HG03378 (cell line): ENCODE results near the gene GRM7.

Source experiments
- ATAC-seq: cut with Tn5 transposase; IDR thresholded peaks from one replicate; pipeline ENCODE4 v1.9.1; 2021; ENCODE audit warnings: mild to moderate bottlenecking, moderate library complexity; ENCODE audit not compliant: unreplicated experiment

Gene GRM7

DNA sequence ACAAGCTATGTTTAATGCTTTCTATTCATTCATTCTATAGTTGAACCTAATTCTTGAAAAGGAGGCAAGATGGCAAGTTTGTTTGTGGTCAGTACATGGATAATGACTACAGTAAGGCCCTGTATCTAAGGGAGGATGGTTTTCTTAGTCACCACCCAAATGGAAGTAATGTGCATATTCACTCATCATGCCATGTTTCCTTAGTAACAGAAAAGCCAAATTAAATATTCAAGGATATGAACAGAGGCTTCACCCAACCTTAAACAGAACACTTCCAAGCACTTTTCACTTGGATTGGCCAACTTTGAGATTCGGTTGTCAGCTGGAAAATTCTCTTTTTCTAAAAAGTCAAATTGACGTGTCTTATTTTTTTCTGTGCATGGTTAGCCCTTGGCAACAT lies 835.4 kb downstream of the GRM7 start:
- ATAC-seq, result no peak

DNA sequence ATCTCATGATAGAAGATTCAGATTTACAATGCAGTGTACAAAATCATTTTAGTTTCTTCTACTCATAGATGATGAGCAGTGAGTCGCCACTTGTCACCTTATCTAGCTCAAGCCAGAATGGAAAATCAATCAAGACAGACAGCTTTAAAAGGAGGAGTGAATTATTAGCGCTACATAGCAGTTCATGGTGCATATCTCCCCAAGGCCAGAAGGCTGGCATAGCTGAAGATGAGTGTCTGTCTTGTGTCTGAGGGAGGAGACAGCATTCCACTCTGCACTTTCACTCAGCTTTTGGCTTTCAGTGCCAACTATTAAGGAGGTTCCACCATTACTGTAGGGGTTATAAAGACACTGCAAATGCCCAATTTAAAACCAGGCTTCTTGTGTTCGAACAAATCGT lies 836.6 kb downstream of the GRM7 start:
- no peak for ATAC-seq

DNA sequence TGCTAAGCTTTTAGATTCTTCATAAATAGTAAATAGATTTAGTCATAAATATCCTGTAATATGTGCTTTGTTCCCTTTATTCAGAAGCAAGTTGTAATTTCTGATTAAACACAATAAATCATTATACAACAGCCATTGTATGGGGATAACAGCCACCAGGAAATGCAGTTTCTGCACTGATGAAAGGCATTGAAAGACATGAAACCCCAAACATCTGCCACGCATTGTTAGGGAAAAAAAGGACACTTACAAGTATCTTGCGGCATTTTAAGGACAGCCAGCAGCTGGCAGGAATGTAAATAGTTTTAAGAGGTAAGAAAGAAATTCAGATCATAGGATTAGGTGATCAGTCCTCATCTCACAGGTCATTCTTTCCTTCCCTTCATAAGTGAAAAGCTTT lies 839.6 kb downstream of the GRM7 start:
- ATAC-seq, result no peak

DNA sequence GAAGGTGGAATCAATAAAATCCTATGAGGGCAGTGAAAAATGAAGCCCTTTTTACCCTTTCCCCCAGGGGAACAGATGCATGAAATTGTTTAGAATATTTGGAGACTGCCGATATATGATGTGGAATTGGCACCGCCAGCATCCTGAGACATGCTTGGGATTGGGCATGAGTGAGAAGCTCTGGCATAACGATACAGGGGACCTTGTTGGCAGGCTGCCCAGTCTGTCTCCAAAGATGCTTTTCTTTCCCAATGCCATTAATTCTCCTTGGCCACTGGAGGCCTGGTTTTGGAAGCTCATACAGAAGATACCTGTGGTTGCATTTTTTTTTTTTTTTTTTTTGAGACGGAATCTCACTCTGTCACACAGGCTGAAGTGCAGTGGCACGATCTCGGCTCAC lies 840.1 kb downstream of the GRM7 start:
- ATAC-seq, result no peak

DNA sequence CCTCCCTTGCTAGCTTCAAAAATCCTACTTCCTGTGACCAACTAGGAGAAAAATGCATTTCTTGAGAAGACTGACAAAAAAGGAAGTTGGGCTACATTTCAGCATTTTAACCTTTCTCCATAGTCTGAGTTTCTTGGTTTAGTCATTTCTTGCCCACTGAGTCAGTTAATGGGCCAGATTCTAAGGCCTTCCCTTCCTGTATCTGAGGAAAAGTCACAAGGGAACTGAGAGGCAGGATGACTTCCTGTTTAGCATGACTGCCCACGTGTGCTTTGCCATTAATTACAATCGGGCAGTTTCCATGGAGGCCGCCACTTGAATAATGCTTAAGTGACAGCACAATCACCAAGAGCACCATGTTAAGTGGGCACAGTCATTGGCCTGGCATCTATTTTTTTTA lies 846.3 kb downstream of the GRM7 start:
- no peak for ATAC-seq

DNA sequence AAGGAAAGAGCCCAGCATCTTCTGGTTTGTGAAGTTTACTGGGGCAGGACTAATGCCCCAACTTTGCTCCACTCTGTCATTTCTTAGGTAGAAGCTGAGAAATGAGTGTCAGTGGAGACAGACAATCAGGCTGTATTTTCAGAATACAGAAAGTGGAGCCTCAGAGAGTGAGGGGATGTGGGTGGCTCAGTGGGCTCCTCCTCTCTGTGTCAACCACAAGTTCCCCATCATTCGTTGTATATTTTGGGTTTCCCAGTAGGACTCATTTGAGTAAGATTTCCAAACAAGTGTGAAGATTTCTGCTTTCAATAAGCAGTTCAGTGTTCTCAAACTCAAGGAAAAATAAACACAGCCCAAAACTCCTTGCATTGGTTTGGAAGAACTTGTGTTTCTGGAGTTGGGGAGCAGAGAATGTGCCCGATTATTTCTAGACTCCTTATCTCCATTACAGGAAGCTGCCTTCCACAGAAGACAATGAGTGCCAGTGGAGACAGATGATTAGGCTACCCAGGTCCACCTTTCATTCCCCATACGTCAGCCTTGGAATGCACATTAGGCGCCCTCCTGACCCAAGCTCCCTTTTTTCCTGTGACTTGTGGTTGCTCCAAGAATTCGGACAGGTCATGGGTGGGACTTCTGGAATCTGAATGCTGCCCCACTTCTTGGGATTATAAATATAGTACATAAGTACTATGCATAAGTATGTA lies 848.6 kb downstream of the GRM7 start:
- no peak for ATAC-seq

DNA sequence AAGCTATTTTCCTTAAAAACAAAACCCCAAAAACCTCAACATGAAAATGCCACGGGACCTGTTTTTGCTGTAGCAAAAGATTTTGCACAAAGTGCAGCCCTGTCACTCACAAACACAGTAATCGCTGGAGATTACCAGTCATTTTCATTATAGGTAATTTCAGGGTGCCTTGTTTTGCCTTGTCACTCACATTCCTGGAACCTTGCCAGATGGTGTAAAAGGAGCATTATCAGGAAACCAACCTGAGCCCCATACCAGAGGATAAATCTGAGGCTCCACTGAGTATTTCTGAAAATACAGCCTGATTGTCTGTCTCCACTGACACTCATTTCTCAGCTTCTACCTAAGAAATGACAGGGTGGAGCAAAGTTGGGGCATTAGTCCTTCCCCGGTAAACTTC lies 849.4 kb downstream of the GRM7 start:
- ATAC-seq, result no peak

DNA sequence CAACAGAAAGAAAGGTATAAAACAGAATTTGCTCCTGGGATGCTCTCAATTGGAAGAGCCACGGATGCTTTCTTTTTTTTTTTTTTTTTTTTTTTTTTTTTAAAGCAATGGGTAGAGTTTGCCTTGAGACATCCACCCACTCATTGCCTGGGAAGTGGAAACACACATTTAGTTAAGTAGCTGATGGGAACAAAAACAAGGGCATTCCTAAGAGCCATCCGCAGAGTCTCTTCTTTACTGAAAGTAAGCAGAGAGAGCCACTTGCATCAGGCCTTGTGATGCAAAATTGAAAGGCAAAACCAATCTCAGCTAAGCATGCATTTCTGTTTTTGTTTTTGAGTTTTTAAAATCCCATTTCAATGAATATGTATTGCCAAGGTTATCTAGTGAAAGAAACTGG lies 852.8 kb downstream of the GRM7 start:
- no peak for ATAC-seq

DNA sequence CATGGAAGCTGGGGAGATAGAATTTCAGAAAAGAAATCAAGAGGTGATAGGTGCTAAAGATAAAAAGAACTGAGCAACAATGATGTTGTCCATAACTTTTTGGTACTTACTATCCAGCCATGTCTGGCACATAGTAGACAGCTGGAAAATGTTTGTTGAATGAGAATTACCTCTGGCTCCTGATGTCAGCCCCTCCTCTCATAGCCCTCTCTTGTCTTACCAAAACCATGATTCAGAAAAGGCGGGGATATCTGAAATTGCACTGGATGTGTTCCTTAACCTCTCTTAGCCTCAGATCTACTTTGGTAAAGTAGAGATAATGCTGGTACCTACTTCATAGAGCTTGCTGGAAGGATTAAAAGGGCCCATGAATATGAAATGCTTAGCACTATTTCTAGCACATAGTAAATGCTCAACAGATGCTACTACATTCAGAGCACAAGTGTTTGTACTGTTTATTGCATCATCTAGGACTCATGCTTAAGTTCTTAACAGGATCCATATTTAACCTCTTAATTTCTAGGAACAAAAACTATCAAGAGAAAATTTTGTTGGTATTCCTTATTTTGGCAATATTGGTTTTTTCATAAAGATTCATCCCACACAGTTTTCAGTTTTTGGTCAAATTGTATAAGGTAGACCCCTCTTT lies 859.9 kb downstream of the GRM7 start:
- ATAC-seq, result no peak

DNA sequence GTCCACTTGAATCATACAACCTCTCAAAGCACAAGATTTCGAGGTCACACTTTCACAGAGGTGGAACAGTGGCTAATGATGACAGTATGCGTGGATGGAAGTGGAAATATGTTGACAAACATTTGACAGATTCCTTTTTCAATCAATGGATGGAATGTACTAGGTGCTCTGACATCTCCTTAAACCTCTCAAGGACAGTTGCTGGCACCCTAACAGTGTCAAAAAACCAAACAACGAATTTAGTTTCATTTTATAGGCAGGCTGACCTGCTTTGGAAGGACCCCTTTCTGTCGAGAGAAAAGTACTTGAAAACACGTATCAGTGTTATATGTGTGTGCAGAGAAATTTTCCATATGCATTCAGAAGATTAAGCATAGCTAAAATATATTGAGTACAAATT lies 861.0 kb downstream of the GRM7 start:
- no peak for ATAC-seq

DNA sequence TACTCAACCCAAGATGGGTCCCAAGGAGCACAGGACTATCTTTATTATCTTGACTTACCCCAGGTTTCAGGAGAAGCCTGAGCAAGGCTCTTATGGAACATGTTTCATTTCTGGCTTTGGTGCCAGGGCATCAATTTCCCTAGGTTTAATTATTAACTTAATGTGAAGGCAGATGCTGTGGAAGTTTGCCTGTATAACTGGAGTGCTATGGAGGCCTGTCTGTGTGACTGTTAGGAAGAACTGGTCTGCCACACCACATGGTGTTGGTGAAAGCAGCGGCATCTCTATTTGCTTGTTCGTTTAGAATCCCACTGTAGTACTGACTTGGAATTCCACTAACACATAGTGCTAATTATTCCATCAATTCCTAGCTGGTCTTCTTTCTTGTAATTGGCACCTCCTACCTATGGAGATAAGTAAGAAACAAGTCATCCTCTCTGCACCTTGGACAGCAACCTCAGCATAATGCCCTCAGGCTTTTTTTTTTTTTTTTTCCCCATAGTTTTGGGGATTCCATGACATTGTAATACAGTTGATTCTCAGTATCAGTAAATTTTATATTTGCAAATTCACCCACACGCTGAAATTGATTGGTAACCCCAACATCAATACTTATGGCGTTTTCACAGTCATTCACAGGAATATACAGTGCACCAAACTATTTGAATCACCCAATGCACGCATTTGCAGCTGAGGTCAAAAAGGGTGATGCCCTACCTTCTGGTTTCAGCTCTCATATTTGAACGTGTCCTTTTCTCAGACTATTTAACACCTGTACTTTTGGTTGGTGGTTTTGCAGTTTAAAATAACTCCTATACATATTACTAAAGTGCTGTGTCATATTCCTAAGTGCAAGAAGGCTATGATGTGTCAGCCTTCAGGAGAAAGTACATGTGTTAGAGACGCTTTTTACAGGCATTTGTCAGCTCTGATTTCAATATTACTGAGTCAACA lies 867.9 kb downstream of the GRM7 start:
- no peak for ATAC-seq

DNA sequence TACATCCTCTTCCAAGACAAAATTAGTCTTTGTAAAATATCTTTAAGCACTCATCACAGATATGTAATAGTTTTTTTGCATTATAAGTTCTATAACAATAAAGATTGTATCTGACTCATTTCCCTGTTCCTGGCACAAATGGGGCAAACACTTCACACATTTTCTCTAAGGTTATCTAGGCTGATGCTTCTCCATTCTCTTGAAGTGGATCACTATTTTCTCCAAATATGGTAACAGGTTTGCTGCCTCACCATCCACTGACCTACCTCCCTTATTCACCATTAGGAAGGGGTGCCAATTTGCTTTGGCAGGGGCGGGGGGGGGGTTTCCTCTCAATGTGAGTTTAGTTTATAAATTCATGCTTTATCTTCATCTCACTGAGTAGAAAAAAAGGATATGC lies 873.0 kb downstream of the GRM7 start:
- ATAC-seq, result no peak

DNA sequence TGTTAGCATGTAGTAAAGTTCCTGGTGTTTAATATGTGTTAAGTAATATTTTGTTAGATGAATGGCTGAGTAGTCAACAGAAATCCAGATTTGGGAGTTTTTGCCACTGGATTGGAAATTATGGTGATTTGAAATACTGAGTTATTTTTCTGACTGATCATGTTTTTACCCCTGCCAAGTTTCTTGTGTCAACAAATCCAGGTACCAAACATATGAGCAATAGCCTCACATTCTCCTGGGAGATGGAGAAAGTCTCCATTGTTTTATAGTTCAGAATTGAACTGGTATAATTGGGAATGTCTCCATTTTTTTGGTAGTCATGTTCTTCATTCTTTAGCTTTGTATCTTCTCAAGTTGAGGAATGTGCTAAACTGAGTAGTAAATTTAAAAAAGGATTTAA lies 873.5 kb downstream of the GRM7 start:
- ATAC-seq, result no peak

DNA sequence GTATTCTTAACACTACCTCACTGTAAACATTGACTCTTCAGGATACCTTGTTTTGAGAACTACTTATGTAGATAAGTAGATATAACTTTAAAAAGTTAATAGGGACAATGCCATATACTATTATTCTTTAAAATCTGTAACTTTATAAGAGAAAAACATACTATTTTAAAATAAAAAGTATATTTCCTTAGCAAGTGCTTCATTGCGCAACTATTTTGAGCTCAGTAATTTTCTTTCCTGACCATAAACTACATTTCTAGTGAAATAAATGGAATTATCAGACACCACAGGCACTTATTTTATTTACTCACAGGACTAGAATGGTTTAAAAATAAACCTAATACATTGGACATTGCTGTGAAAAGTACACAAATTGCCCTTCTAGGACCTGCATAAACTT lies 876.3 kb downstream of the GRM7 start:
- no peak for ATAC-seq

DNA sequence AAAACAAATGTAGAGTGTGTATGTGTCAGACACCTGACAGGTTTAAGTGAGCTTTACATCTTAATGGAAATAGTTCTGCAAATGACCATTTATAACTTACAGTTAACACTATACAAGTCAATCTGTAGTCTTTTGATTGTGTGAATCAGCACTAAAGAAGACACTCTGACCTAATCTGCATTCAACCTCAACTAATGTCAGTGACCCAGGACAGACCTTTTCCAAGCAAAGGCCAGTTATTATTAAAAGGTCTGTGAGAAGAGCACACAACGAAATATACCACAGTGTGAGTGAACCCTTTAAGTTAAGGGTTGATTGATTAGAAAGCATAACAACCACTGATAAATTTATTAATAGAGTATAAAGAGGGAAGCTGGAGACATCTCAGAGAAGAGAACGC lies 878.8 kb downstream of the GRM7 start:
- ATAC-seq, result no peak

DNA sequence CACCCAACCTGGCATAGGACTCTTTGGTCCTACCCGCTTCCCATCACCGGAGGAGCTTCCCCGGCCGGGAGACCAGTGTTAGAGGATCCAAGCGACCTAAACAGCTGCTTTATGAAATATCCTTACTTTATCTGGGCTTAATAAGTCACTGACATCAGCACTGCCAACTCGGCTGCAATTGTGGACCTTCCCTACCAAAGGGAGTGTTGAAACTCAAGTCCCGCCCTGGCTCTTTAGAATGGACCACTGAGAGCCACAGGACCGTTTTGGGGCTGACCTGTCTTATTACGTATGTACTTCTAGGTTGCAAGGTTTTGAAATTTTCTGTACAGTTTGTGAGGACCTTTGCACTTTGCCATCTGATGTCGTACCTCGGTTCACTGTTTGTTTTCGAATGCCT lies 879.5 kb downstream of the GRM7 start:
- ATAC-seq, result no peak

DNA sequence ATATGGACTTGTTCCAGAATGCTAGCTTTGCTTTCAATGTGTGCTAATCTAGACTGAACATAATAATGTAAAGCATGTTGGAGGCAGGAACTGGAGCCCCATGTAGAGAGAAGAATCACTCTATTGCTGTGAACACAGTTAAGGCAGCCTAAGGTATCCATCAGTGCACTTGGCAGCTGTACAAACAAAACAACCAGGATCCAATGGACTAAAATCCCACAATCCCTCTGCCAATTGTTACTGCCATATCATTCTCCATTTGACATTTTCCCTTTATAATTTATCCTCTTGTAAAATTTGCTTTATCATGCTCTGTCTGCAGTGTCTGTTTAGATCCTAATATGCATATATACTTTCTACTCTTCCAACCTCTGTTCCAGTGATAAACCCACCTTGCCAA lies 883.9 kb downstream of the GRM7 start:
- ATAC-seq, result no peak

DNA sequence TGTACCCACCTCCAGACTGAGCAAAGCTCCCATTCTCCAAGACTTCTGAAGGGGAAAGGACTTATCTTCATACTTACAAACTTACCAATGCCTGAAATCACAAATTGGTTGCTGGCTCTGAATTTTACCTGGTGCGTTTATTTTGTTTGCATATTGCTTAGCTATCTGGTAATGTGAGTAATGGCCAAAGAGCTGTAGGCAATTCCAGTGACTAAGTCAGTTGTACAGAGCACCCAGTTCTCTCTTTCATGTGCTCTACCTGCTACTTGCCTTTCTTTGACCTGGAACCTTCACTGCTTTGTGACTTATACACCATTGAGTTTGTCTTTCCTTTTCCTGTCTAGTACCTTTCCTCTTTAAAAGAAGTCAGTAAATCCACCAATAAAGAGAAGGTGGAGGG lies 884.8 kb downstream of the GRM7 start:
- ATAC-seq, result no peak

DNA sequence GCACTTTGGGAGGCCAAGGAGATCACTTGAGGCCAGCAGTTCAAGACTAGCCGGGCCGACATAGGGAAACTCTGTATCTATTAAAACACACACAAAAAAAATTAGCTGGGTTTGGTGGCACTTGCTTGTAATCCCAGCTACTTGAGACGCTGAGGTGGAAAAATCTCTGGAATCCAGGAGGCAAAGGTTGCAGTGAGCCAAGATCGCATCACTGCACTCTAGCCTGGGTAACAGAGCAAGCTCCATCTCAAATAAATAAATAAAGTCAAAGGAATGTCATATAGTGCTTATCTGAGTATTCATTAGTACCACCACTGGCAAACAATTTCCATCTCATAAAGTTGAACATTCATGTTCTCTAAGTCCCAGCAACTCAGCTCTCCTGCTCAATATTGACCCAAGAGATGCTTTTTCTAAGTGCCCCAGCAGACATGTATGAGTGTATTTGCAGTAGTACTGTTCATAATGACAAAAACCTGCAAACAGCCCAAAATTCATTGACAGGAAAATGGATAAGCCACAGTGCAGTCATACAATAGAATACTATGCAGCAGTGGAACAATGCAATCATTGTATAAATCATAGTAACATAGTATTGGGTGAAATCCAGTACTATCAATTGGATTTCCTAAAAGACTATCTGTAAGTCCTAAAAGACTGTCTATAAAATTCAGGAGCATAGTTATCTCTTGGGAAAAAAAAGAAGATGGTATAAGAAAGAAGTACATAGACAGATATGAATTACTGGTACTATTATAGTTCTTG lies 889.2 kb downstream of the GRM7 start:
- no peak for ATAC-seq

DNA sequence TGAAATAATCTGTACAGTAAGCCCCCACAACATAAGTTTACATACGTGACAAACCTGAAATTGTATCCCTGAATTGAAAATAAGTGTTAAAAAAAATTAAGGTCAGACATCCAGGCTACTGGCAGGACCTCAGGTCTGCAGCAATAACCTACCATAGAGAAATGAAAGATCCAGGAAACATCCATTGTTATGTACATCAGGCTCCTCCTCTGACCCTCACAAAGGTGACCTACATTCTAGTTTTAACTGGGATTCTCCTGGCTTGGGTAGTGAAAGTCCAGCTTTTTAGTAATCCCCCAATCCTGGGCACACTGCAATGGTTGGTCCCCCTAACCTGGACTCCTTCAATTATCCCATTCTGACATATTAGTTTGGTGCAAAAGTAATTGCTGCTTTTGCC lies 891.1 kb downstream of the GRM7 start:
- no peak for ATAC-seq
